DND-41 (cell line): ENCODE measurements around the gene CYP11A1.
A peak's percentile ranks its signal among the peaks of the same experiment; 100 is the strongest.

ENCODE experiments used
- ATAC-seq: fragments of 200-7000 bp; cut with Tn5 transposase; 3 replicates; pipeline ENCODE4 v1.9.1; 2021; ENCODE audit warnings: low read depth; ENCODE audit not compliant: insufficient read depth
- DNase-seq: peaks from one replicate; pipeline ENCODE4 v3.0.0-alpha.2; 2020
- H2AFZ ChIP-seq: 2 replicates; pipeline ENCODE4 v1.6.0; 2012; ENCODE audit warnings: low read depth, low read length
- H3K27ac ChIP-seq: 2 replicates; pipeline ENCODE4 v1.5.1; 2012; ENCODE audit warnings: low read length, inconsistent platforms
- H3K27me3 ChIP-seq: fragments of 200-600 bp; sonication (generic); 2 replicates; pipeline ENCODE4 v1.6.0; 2012; ENCODE audit warnings: low read length, mild to moderate bottlenecking, inconsistent platforms; ENCODE audit not compliant: insufficient read depth, poor library complexity
- H3K36me3 ChIP-seq: 2 replicates; pipeline ENCODE4 v1.5.1; 2012; ENCODE audit warnings: low read length, inconsistent platforms; ENCODE audit not compliant: insufficient read depth
- H3K4me1 ChIP-seq: 2 replicates; pipeline ENCODE4 v1.5.1; 2012; ENCODE audit warnings: mild to moderate bottlenecking, low read length; ENCODE audit not compliant: insufficient read depth
- H3K4me2 ChIP-seq: 2 replicates; pipeline ENCODE4 v1.6.0; 2012; ENCODE audit warnings: mild to moderate bottlenecking, moderate library complexity, low read length, inconsistent platforms; ENCODE audit not compliant: insufficient read depth
- H3K4me3 ChIP-seq, 2 experiments: fragments of 200-600 bp in 1 of 2; shearing (Covaris generic) in 1 of 2; 2 replicates each; pipeline ENCODE4 v1.5.1; 2012 to 2016; ENCODE audit warnings: inconsistent platforms in 2 of 2, low read length in 2 of 2, mild to moderate bottlenecking in 2 of 2, low read depth in 1 of 2, moderate library complexity in 1 of 2
- H3K79me2 ChIP-seq: 2 replicates; pipeline ENCODE4 v1.6.0; 2012; ENCODE audit warnings: low read length, inconsistent platforms; ENCODE audit not compliant: insufficient read depth
- H3K9ac ChIP-seq: 2 replicates; pipeline ENCODE4 v1.6.0; 2012; ENCODE audit warnings: low read depth, mild to moderate bottlenecking, inconsistent platforms, low read length, moderate library complexity
- H3K9me3 ChIP-seq: 2 replicates; pipeline ENCODE4 v1.5.1; 2012; ENCODE audit warnings: low read length, moderate library complexity, mild to moderate bottlenecking, inconsistent platforms; ENCODE audit not compliant: insufficient read depth, severe bottlenecking
- H4K20me1 ChIP-seq: 2 replicates; pipeline ENCODE4 v1.6.0; 2012; ENCODE audit warnings: low read length; ENCODE audit not compliant: insufficient read depth
- EZH2 ChIP-seq: IDR thresholded peaks from 3 replicates; pipeline ENCODE4 v1.6.1; 2012; ENCODE audit warnings: borderline replicate concordance, low read depth, mild to moderate bottlenecking, moderate library complexity, low read length, inconsistent platforms; ENCODE audit not compliant: severe bottlenecking
- TF ChIP-seq, protein P1 (sequence below): IDR thresholded peaks from 2 replicates; pipeline ENCODE4 v1.5.1; 2012; ENCODE audit warnings: borderline replicate concordance, low read length, moderate library complexity, mild to moderate bottlenecking; ENCODE audit not compliant: poor library complexity, severe bottlenecking; ENCODE audit errors: extremely low read depth

Gene CYP11A1

GRCh38 chr15:74320352-74321247 lies 46.8 kb downstream of the CYP11A1 start:
- peaks cover 2% of the 10 kb centered on the region for H3K27me3 ChIP-seq
- no peak overlapping the region for H3K4me3 ChIP-seq
- no peaks in the 10 kb centered on the region for H3K9me3 ChIP-seq
- ATAC-seq (peak; percentile 39; the same call in 2 of the 3 replicates), DNase-seq (peak; percentile 37)
- no peaks in the 10 kb centered on the region for H4K20me1 ChIP-seq
- H3K79me2 ChIP-seq: no peaks in the 10 kb centered on the region
- no peak overlapping the region for H3K4me2 ChIP-seq
- no peaks in the 10 kb centered on the region for H3K36me3 ChIP-seq
- TF ChIP-seq EZH2: no peak
- TF ChIP-seq, protein P1, sequence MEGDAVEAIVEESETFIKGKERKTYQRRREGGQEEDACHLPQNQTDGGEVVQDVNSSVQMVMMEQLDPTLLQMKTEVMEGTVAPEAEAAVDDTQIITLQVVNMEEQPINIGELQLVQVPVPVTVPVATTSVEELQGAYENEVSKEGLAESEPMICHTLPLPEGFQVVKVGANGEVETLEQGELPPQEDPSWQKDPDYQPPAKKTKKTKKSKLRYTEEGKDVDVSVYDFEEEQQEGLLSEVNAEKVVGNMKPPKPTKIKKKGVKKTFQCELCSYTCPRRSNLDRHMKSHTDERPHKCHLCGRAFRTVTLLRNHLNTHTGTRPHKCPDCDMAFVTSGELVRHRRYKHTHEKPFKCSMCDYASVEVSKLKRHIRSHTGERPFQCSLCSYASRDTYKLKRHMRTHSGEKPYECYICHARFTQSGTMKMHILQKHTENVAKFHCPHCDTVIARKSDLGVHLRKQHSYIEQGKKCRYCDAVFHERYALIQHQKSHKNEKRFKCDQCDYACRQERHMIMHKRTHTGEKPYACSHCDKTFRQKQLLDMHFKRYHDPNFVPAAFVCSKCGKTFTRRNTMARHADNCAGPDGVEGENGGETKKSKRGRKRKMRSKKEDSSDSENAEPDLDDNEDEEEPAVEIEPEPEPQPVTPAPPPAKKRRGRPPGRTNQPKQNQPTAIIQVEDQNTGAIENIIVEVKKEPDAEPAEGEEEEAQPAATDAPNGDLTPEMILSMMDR: peak; percentile 59
- no peak overlapping the region for H3K9ac ChIP-seq
- H3K4me1 ChIP-seq: no peaks in the 10 kb centered on the region
- no peak overlapping the region for H2AFZ ChIP-seq
- H3K27ac ChIP-seq: no peak overlapping the region

GRCh38 chr15:74319596-74320351 lies 47.7 kb downstream of the CYP11A1 start:
- Histone ChIP-seq H3K9me3 (no peaks in the 10 kb centered on the region), H2AFZ (no peak overlapping the region), H3K27ac (no peak overlapping the region), H3K36me3 (no peaks in the 10 kb centered on the region), H3K4me2 (no peak overlapping the region), H3K79me2 (no peaks in the 10 kb centered on the region), H3K9ac (no peak overlapping the region), H3K4me3 (no peak overlapping the region), H3K27me3 (no peaks in the 10 kb centered on the region), H3K4me1 (no peaks in the 10 kb centered on the region), H4K20me1 (no peaks in the 10 kb centered on the region)
- DNase-seq: no peak
- no peak for ATAC-seq
- no peak for TF ChIP-seq EZH2
- TF ChIP-seq, protein P1: no peak

DNA sequence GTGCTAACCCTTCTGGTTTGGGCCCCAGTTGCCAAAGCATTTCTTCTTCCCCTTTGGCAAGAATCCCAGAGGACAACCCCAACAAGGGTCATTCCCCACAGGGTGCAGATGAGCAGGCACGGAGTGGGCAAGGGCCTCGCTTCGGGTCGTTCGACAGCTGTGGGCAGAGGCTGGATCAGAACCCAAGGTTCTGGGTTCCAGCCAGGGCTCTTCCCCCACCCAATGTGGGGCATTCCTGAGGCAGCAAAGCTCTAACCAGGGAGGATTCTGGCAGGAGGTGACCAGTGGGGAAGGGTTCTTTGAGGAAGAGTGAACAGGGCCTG lies 48.3 kb downstream of the CYP11A1 start:
- H3K4me3 ChIP-seq: no peak overlapping the region
- H3K79me2 ChIP-seq: no peaks in the 10 kb centered on the region
- no peak for DNase-seq
- TF ChIP-seq EZH2: no peak
- no peak for ATAC-seq
- no peak overlapping the region for H3K4me2 ChIP-seq
- no peak overlapping the region for H3K27ac ChIP-seq
- no peaks in the 10 kb centered on the region for H3K36me3 ChIP-seq
- no peaks in the 10 kb centered on the region for H3K27me3 ChIP-seq
- no peaks in the 10 kb centered on the region for H3K4me1 ChIP-seq
- H2AFZ ChIP-seq: no peak overlapping the region
- no peaks in the 10 kb centered on the region for H3K9me3 ChIP-seq
- no peaks in the 10 kb centered on the region for H4K20me1 ChIP-seq
- no peak overlapping the region for H3K9ac ChIP-seq

DNA sequence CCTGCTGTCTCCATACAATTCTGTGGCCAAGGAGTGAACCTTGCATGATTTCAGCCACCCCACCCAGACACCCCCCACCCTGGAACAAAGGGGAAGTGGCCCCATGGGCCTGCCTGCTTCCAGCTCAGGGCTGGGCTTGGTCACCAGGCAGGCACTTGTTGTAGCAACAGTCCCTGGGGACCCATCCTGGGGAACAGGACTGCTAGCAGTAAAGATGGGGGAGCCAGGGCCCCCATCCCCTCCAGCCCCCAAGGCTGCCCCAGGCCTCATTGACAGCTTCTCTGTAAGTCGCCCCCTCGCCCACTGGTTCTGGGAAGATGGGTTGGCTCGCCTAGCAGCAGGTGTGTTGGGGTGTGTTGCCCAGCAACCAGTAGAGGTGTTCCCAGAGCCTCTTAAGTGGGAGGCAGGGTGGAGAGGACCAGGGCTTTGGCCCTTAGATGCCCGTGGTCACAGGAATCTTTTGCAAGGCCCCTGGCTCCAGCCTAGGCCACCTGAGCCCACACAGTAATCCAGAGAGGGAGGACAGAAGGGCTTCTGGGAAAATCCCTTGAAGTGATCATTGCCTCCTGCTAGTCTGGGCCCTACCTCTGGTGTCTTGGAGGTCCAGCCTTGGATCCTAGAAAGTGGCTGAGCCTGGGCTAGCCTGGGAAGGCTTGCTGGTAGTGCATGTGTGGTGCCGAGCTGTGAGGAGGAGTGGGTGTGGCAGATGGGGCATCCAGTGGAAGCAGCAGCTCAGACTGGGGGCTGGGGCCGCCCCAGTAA lies 48.9 kb downstream of the CYP11A1 start:
- H3K79me2 ChIP-seq: no peaks in the 10 kb centered on the region
- H3K4me1 ChIP-seq: no peaks in the 10 kb centered on the region
- H3K36me3 ChIP-seq: no peaks in the 10 kb centered on the region
- no peaks in the 10 kb centered on the region for H4K20me1 ChIP-seq
- no peak overlapping the region for H3K9ac ChIP-seq
- no peak overlapping the region for H2AFZ ChIP-seq
- ATAC-seq: no peak
- H3K27me3 ChIP-seq: no peaks in the 10 kb centered on the region
- no peaks in the 10 kb centered on the region for H3K9me3 ChIP-seq
- TF ChIP-seq, protein P1: no peak
- TF ChIP-seq EZH2: no peak
- H3K4me2 ChIP-seq: no peak overlapping the region
- DNase-seq: no peak
- no peak overlapping the region for H3K27ac ChIP-seq
- no peak overlapping the region for H3K4me3 ChIP-seq
